Measurements from ENCODE around the gene ASCC1. TPM values are rescaled to one million over a fixed set of nuclear protein-coding genes. Genes with fewer than 3 reads are reported as not detected.

Gene ASCC1
- total RNA-seq, 1 donor from 2014 or later: 35.6 TPM

- DNase-seq (ENCODE audit: low read depth, low spot score): no peak
- H3K9me3 Mint-ChIP-seq: no peaks in the 10 kb centered on the region
- no peak overlapping the region for H3K27ac Mint-ChIP-seq (ENCODE audit: unreplicated experiment)
- no peak overlapping the region for H3K4me3 Mint-ChIP-seq
- no peaks in the 10 kb centered on the region for H3K36me3 Mint-ChIP-seq (ENCODE audit: low read depth)
- H3K27me3 Mint-ChIP-seq (ENCODE audit: low read depth): no peaks in the 10 kb centered on the region
- H3K4me1 Mint-ChIP-seq: peaks cover 8% of the 10 kb centered on the region
- no peak for TF ChIP-seq CTCF (conservative IDR thresholded peaks at IDR 0.05)
These were observed 44.9 kb downstream of the ASCC1 start for GRCh38 chr10:72171175-72171630.

GRCh38 chr10:72170733-72171132 is 45.3 kb downstream of the ASCC1 start:
- Mint-ChIP-seq H3K4me1 (peaks cover 8% of the 10 kb centered on the region), H3K9me3 (no peaks in the 10 kb centered on the region), H3K36me3 (ENCODE audit: low read depth) (no peaks in the 10 kb centered on the region), H3K4me3 (no peak overlapping the region), H3K27ac (ENCODE audit: unreplicated experiment) (no peak overlapping the region), H3K27me3 (ENCODE audit: low read depth) (no peaks in the 10 kb centered on the region)
- DNase-seq (ENCODE audit: low read depth, low spot score): no peak
- no peak for TF ChIP-seq CTCF (conservative IDR thresholded peaks at IDR 0.05)

- no peaks in the 10 kb centered on the region for H3K9me3 Mint-ChIP-seq
- H3K4me3 Mint-ChIP-seq: no peak overlapping the region
- TF ChIP-seq CTCF (conservative IDR thresholded peaks at IDR 0.05): no peak
- no peaks in the 10 kb centered on the region for H3K36me3 Mint-ChIP-seq (ENCODE audit: low read depth)
- peaks cover 8% of the 10 kb centered on the region for H3K4me1 Mint-ChIP-seq
- no peak overlapping the region for H3K27ac Mint-ChIP-seq (ENCODE audit: unreplicated experiment)
- no peaks in the 10 kb centered on the region for H3K27me3 Mint-ChIP-seq (ENCODE audit: low read depth)
- no peak for DNase-seq (ENCODE audit: low read depth, low spot score)
These were observed 45.8 kb downstream of the ASCC1 start for GRCh38 chr10:72170263-72170662.

GRCh38 chr10:72167118-72167517 is 49.0 kb downstream of the ASCC1 start:
- no peaks in the 10 kb centered on the region for H3K36me3 Mint-ChIP-seq (ENCODE audit: low read depth)
- H3K4me3 Mint-ChIP-seq: no peak overlapping the region
- no peaks in the 10 kb centered on the region for H3K27me3 Mint-ChIP-seq (ENCODE audit: low read depth)
- no peak for TF ChIP-seq CTCF (conservative IDR thresholded peaks at IDR 0.05)
- no peaks in the 10 kb centered on the region for H3K9me3 Mint-ChIP-seq
- DNase-seq (ENCODE audit: low read depth, low spot score): no peak
- H3K27ac Mint-ChIP-seq (ENCODE audit: unreplicated experiment): no peak overlapping the region
- peaks cover 8% of the 10 kb centered on the region for H3K4me1 Mint-ChIP-seq

GRCh38 chr10:72164617-72165016 is 51.5 kb downstream of the ASCC1 start:
- DNase-seq (ENCODE audit: low read depth, low spot score): no peak
- H3K4me1 Mint-ChIP-seq: peaks cover under 1% of the 10 kb centered on the region
- TF ChIP-seq CTCF (conservative IDR thresholded peaks at IDR 0.05): no peak
- H3K9me3 Mint-ChIP-seq: no peaks in the 10 kb centered on the region
- H3K36me3 Mint-ChIP-seq (ENCODE audit: low read depth): peaks cover 7% of the 10 kb centered on the region
- no peak overlapping the region for H3K4me3 Mint-ChIP-seq
- no peak overlapping the region for H3K27ac Mint-ChIP-seq (ENCODE audit: unreplicated experiment)
- H3K27me3 Mint-ChIP-seq (ENCODE audit: low read depth): no peaks in the 10 kb centered on the region

GRCh38 chr10:72162978-72163377 is 53.1 kb downstream of the ASCC1 start:
- H3K27me3 Mint-ChIP-seq (ENCODE audit: low read depth): no peaks in the 10 kb centered on the region
- H3K9me3 Mint-ChIP-seq: no peaks in the 10 kb centered on the region
- peaks cover 7% of the 10 kb centered on the region for H3K36me3 Mint-ChIP-seq (ENCODE audit: low read depth)
- H3K27ac Mint-ChIP-seq (ENCODE audit: unreplicated experiment): no peak overlapping the region
- peaks cover 17% of the 10 kb centered on the region for H3K4me1 Mint-ChIP-seq
- no peak overlapping the region for H3K4me3 Mint-ChIP-seq
- TF ChIP-seq CTCF (conservative IDR thresholded peaks at IDR 0.05): no peak
- DNase-seq (ENCODE audit: low read depth, low spot score): no peak

Measured in neural crest cell (in vitro differentiated cells).